Activated T-cell treated with anti-CD3 and anti-CD28 coated beads, Interleukin-2, amount 50 U/mL, for 48 hours (primary cell): Measurements from ENCODE around the gene SLC35G6.
A peak's percentile ranks its signal among the peaks of the same experiment; 100 is the strongest.
"Not testable (repeated sequence)": the region's sequence is repeated elsewhere in the genome, so short reads cannot be mapped to it uniquely, and the experiment has no call there.

Experiments used
- DNase-seq, 2 experiments: peaks; one replicate each; pipeline ENCODE4 v3.0.0-alpha.2; 2020

Gene SLC35G6

DNA sequence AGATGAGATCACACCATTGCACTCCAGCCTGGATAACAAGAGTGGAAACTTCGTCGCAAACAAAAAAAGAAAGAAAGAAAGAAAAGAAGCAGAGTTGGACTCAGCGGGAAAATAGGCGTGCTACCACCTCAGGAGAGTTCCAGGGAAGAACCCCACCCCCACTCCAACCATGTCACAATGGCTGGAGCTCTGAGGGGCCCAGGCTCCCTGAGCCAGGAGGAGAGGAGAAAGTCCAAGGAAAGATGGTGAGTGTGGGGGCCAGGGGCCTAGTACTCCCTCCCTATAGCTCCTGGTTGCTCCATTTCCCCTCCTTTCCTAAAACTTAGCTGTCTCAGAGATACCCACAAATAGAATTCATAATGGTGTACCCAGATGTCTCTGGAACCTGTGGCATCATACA is at the start of gene SLC35G6:
TSS of gene SLC35G6 (plus strand) at position 172 of the 400 bp plus-strand sequence. CDS start at position 243, 71 bp downstream.
- not testable (repeated sequence) for DNase-seq

DNA sequence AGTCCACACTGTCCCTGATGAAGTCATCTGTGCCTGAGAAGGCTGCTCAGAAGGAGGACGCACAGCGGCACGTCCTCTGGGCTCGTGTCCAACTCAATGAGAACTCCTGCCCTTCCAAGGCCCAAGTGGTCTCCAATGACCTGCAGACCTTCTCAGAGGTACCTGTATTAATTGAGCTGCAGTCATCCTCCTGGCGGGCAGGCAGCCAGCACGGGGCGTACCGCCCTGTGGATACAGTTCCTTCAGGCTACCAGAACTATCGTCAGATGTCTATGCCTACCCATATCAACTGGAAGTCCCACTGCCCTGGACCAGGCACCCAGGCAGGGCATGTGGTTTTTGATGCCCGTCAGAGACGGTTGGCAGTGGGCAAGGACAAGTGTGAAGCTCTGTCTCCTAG is 49.0 kb upstream of the SLC35G6 start:
- DNase-seq = no peak

DNA sequence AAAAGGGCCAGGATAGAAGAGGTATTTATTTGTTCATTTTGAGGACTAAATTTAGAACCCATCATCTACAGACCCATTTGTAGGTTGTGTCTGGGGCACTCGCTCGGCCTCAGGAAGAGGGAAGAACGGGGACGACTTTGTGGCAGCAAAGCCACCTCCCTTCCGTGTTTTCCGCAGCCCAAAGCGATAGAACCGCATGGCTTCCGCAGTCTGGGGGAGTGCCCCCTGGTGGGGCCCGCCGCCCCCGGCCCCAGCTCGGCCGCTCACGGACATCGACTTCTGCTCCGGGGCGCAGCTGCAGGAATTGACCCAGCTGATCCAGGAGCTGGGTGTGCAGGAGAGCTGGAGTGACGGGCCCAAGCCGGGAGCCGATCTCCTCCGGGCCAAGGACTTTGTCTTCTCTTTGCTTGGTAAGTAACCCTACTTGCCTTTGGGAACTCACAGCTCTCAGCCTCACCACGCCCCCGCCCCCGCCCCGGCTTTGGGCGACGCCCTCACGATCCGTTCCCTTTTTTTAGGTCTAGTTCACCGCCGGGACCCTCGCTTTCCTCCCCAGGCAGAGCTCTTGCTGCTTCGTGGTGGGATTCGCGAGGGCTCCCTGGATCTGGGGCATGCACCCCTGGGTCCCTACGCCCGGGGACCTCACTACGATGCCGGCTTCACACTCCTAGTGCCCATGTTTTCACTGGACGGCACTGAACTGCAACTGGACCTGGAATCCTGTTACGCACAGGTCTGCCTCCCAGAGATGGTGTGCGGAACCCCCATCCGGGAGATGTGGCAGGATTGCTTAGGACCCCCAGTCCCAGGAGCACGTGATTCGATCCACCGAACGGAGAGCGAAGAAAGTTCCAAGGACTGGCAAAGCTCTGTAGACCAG is 45.3 kb upstream of the SLC35G6 start:
- DNase-seq = peak; percentile 81 to 83

DNA sequence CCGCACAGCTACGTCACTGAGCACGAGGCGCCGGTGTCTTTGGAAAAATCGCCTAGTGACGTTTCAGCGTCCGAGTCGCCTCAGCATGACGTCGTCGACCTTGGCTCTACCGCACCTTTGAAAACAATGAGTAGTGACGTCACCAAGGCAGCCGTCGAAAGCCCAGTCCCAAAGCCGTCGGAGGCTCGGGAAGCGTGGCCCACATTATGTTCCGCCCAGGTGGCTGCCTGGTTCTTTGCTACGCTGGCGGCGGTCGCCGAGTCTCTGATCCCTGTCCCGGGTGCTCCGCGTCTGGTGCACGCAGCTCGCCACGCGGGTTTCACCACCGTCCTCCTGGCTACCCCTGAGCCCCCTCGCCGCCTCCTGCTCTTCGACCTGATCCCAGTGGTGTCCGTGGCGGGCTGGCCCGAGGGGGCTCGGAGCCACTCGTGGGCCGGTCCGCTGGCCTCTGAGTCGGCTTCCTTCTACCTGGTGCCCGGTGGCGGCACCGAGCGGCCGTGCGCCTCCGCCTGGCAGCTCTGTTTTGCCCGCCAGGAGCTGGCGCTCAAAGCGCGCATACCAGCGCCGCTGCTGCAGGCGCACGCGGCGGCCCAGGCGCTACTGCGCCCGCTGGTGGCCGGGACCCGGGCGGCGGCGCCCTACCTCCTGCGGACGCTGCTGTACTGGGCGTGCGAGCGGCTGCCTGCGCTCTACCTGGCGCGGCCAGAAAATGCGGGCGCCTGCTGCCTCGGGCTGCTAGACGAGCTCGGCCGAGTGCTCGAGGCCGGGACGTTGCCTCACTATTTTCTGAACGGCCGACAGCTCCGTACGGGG is 44.5 kb upstream of the SLC35G6 start:
- DNase-seq = peak; percentile 82 to 91

DNA sequence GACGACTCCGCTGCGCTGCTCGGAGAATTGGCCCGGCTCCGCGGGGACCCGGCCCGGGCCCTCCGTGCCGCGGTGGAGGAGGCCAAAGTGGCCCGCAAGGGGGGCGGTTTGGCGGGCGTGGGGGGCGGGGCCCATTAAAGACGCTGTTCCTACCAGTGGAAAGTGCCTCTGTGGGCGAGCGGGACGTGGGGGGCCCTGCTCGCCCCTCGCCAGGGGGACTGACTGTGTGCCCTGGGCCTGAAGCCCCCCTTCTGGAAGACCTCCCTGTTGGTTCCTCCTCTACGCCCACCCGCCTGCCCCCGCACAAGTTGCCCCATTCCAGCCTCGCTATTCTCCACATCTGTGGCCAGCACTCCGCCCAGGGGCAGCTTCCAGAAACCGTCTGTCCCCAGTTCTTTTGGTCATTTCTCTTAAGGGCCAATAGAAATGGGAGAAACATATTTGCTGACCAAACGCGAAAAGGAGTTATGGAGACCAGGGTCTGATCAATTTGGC is 43.8 kb upstream of the SLC35G6 start:
- no peak for DNase-seq

DNA sequence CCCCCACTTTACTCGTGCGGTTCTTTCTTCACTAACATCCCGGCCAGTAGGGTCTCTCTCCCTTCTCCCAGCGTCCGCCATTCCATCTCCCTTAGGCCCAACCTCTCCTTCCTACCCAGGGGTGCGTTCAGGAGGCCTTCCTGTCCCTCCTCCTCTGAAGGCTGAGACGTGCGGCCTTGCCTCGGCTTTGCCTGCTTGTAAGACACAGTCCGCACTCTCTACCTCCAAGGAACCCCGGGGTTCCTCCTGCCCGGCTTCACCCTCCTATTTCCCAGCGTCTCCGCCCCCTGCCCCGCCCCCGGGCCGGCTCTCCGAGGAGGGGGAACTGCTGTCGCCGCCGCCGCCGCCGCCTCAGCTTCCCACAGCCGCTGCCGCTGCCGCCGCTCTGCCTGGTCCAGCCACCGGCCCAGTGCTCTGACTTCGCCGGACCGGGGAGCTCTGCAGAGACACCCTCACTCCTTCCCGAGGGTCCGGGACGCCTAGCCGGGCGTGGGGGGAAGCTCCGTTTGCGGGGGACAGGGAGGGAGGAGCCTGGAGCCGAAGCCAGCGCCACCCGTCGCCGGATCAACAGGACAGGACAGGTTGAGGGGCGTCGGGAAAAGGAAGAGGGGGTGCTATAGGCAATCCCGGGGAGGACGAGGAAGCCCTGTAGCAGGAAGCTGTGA is 43.2 kb upstream of the SLC35G6 start:
- DNase-seq = peak; percentile 72 to 79

DNA sequence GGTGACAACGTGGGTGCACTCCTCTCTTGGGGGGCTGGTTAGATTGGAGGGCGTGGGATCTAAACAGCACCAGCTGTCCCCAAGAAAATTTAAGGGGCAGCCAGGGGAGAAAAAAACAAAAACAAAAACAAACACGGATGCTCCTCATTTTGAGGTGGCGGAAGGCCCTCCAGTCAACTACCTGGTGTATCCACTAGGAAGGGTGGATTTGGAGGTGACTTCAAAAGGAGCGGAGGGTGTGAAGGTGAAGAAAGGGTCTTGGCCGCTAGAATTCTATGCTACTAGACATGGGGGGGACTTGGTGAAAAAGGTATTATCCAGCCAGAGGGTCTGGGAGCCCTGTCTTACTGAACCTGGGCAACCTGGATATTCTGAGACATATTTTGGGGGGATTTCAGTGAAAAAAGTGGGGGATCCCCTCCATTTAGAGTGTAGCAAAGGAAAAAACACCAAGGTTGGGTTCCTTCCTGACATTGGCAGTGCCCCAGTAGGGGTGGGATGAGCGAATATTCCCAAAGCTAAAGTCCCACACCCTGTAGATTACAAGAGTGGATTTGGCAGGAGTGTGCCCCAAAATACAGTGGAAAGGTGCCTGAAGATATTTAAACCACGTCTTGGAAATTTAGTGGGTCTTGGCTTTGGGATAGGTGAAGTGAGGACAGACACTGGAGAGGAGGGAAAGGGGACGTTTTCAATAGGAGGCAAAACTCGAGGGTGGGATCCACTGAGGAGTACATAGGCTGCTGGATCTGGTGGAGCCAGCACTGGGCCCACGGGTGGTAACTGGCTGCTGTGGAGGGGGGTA is 42.4 kb upstream of the SLC35G6 start:
- DNase-seq = no peak

DNA sequence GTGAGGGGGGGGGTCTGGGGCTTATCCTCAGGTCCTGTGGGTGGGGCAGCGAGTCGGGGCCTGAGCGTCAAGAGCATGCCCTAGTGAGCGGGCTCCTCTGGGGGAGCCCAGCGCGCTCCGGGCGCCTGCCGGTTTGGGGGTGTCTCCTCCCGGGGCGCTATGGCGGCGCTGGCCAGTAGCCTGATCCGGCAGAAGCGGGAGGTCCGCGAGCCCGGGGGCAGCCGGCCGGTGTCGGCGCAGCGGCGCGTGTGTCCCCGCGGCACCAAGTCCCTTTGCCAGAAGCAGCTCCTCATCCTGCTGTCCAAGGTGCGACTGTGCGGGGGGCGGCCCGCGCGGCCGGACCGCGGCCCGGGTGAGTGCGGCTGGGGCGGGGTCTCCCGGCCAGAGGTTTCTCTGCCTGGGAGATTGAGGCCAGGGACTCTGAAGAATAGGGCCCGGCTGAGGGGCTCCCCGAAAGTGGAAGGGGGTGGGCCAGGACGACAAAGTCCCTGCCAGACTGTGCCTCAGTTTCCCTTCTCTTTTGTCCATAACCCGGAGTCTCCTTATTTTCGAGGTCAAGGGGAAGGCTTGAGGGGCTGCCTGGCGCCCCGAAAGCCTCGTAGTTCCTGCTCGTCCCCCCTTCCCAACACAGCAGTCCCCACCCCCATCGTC is 41.7 kb upstream of the SLC35G6 start, which contains the start of gene FGF11:
TSS of gene FGF11 (plus strand) at position 51 of the 651 bp plus-strand sequence. CDS start at position 160, 109 bp downstream.
- peak; percentile 31 to 40 for DNase-seq

DNA sequence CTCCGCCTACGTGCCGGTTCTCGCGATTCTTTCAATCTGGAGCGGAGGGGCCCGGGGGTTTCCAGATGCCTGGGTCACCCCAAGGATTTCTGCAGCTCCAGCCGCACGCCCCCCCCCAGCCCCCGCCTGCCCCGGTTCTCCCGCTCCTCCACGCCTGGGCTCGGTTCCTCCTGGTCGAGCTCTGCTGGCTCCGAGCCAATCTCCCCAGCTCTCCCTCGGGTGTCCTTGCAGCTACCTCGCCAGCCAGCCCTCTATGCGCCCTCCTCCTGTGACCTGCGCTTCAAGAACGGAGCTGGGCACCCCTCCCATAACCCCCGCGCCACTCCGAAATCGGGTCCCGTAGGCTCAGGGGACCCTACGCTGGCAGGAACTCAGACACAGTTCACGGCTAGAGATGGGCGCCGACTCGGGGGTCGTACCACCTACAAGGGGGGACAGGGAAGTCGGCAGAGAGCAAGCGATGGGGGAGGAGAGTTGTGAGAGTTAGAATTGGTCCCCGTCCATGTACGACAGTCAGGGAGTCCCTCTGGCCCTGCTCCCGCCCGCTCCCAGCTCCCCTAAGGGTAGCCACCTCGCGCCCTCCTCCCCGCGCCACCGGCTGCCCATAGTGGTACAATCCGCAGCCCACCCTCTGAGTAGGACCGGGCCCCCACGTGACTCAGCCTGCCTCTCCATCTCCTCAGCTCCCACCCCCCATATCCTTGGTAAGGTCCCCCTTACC is 41.0 kb upstream of the SLC35G6 start:
- DNase-seq = peak; percentile 60 to 68

DNA sequence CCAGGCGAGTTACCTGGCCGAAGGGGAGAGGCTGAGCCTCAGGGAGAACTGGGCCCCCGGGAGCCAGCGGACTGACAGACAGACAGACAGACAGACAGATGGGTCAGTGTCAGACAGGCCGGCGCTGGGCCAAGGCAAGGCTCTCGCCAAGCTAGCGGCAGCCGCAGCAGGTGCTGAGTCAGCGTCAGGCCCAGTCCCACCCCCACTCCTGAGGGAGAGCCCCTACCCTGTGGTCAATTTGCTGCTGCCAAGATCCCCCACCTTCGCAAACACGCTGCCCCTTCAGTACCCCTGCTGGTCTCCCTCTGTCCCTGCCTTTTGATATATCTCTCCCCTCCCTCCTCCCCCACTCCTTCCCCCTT is 40.4 kb upstream of the SLC35G6 start:
- DNase-seq = peak; percentile 39 to 58

DNA sequence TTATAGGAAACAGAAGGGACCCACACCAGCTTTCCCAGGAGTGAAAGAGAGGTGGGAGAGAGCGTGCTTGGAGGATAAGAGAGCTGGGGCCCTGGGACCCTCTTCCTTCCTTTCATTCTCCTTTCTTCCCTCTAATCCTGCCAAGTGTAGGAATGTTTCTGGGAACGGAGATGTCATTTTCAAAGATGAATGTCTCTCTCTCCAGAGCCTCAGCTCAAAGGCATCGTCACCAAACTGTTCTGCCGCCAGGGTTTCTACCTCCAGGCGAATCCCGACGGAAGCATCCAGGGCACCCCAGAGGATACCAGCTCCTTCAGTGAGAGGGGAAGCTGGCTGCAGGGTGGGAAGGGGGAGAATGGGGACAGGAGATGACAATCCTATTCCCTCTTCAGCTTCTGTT is 40.0 kb upstream of the SLC35G6 start:
- no peak for DNase-seq

DNA sequence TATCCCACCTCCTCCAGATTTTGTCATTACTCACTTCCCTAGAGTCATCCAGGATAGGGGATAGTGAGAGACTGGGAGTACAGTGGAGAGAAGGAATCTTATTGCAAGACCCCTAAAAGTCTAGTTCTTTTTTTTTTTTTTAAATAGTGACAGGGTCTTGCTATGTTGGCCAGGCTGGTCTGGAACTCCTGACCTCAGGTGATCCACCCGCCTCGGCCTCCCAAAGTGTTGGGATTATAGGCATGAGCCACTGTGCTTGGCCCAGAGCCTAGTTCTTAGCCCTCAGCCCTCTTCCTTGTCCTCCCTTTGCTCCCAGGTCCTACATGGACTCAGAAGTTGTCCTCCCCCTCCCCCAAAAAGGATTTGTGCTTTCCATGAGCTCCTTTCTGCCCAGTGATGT is 39.1 kb upstream of the SLC35G6 start:
- no peak for DNase-seq

DNA sequence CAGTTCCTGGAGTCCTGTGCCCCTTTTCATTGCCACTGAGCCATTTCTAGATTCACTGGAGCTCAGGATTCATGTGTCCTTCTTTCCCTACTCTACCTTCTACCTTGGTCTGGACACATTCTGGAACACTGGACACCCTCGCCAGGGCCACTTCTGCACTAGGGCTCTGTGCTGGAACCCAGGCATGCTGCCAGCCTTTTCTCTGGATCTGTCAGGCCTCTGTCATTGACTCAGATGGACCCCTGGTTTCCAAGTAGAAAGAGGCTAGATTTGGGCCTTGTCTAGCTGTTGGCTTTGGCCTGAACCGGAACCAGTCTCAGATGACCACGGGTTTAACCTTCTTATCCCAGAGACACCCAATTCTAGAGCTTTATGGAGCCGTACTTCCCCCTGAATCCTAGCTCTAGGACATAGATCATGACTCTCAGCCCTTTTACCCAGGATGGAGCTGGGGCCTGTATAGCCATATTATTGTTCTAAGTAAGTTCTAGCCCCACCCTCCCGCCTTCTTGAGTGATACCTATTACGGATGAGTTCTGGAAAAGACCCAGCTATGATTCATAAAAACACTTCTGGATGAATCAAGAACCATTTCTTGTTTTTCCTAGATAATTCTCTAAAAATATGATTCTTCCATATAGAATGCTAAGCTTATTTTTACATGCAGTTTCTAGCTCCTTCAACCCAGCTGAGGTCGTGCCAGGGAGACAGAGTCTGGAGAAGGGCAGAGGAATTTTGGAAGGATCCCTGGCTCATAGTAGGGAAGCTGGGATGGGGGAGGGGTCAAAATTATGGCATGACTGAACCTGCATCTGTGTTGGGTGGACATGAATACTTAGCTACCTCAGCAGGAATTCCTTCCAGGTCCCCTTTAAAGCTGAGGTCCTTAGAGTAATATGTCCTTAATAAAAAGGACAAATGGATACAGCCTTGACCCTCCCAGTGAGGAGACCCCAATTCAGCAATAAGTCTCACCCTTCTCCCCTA is 37.5 kb upstream of the SLC35G6 start:
- no peak for DNase-seq

DNA sequence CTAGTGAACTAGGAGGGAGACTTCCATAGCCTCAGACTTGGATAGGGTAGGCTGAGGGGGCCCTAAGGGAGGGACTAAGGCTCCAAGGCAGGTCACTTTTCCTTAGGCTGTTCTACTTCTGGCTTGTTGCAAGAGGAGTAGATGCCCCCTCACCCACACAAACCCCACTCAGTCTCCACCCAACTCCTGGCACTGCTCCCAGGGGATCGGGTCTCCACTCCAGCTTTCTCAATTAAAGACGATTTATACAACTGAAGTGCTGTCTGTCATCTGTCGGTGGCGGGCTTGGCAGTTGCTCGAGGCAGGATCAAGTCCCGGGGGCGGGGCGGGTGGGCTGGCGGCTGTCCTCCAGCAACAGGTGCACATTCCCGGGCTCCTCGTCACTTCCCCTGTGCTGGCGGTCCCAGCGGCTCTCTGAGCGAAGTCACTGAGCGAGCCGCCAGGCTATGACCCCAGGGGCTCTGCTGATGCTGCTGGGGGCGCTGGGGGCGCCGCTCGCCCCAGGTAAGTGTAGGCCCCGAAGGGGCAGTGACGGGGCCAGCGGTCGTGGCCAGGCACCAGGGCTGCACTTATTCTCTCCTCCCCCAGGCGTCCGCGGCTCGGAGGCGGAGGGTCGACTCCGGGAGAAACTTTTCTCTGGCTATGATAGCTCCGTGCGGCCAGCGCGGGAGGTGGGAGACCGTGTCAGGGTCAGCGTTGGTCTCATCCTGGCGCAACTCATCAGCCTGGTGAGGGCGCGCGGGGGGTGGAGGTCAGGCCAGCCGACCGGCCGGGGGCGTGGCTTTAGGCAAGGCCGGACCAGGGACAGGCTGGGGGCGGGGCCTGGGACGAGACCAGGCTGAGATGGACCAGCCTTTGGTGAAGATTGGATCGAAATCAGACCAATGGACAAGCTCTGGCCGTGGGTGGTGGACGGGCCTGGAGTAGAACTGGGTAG is 36.3 kb upstream of the SLC35G6 start, which contains the start of gene CHRNB1:
TSS of gene CHRNB1 (plus strand) at position 380 of the 937 bp plus-strand sequence. CDS start at position 447, 67 bp downstream.
- peak in 1 of 2 experiments; percentile 28 for DNase-seq

DNA sequence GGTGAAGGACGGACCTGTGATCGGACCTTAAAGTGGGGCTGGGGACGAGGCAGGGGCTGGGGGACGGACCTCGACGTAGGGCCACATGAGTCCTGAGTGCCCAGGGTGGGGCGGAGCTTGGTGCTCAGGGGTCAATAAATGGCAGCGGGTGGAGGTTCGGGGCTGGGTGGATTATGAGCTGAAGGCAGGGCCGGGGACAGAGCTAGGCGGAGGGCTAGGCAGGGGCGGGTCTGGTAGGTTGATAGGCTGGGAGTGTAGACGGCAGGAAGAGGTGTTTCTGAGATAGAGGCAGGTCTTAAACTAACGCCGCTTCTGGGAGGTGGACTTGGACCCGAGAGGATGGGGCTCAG is 35.7 kb upstream of the SLC35G6 start:
- peak in 1 of 2 experiments; percentile 41 for DNase-seq

DNA sequence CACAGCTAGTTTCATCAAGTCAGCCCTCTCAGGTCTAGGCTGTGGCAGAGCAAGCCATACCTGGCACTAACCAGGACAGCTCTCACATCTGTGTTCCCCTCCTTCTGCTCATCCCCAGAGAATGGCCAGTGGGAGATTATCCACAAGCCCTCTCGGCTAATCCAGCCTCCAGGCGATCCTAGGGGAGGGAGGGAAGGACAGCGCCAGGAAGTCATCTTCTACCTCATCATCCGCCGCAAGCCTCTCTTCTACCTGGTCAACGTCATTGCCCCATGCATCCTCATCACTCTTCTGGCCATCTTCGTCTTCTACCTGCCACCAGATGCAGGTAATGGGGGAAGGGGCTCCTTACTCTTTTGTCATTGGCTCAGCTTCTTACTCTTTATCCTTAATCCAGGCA is 32.8 kb upstream of the SLC35G6 start:
- DNase-seq = no peak

DNA sequence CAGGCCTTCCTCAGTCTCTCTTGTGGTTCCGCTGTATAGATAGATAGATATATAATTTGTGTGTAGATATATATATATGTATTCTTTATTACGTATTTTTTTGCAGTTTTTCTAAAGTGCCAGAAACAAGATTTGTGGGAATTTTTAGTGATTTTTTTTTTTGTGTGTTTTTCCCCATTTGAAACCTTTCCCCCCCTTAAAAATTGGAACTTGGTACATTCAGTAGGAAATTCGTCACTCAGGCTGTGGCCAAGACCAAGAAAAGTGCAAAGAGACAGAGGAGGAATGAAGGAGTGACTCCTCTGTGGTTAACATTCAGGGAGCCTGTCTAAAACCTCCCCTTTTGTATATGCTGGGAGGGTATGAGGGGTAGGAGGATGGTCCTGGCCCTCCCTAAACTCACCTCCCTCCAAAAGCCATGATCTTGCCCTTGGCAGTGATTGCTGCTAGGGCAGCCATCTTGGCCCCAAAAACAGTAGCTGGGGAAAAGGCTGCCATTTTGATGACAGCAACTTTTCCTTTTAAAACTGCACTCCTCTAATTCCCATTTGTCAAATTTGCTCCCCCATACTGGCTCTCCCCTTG is 21.2 kb upstream of the SLC35G6 start:
- no peak for DNase-seq
